ENCODE results near the gene FAM53B. TPM values are rescaled to one million over a fixed set of nuclear protein-coding genes. Genes with fewer than 3 reads are reported as not detected.
"Not testable (repeated sequence)": the region's sequence is repeated elsewhere in the genome, so short reads cannot be mapped to it uniquely, and the experiment has no call there.

FAM53B gene
- total RNA-seq, 2 experiments from 2014 or later: 13.3 to 13.9 TPM

DNA sequence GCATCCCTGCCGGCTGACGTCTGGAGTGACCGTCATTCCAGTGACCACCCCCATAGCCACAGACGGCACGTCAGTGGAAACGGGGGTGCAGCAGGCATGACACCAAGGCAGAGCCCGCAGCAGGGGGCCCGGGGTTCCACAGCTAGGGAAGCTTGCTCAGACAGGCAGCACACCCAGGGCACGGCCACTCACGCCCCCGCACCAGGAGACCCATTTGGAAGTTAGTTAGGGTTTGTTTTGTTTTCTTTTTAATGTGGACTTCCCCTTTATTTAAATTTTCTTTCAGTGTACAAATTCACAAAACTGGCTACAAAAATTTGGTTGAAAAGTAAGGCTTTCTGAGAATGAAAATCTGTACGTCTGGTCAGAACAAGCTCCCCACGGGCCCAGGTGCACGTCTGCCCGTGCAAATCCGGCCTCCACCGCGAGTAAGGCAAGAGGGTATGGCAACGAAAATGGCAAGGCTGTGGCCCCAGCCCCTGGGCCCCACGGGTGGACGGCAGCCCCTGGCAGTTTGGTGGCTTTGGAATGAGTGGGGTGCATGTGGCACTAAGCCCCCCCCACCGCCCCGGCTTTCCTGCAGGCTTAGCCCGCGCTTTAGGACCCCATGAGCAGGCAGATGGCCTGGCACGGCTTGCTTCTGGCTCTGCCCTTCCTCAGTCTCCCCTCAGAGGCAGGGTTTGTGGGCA, 124.2 kb downstream of the FAM53B start:
- intact Hi-C loops (cut with DNase I, micrococcal nuclease): no loop called here
- H3K27me3 Mint-ChIP-seq: peaks cover 2% of the 10 kb centered on the region
- no peak overlapping the region for H3K4me3 Mint-ChIP-seq
- peaks cover 5% of the 10 kb centered on the region for H3K36me3 Mint-ChIP-seq (ENCODE audit: low read depth)
- H3K27ac Mint-ChIP-seq: no peak overlapping the region
- no peak for DNase-seq
- H3K9me3 Mint-ChIP-seq (ENCODE audit: low read depth): no peaks in the 10 kb centered on the region
- ChIA-PET POLR2A (no interaction called here), CTCF (interaction anchor here (0.8 to 1.6 kb wide), 5 partner anchors 8 to 207 kb away, joined by 3 to 5 read pairs (median 3); no protein-coding TSS in a partner anchor)
- no peak for ATAC-seq
- peaks cover 18% of the 10 kb centered on the region for H3K4me1 Mint-ChIP-seq

DNA sequence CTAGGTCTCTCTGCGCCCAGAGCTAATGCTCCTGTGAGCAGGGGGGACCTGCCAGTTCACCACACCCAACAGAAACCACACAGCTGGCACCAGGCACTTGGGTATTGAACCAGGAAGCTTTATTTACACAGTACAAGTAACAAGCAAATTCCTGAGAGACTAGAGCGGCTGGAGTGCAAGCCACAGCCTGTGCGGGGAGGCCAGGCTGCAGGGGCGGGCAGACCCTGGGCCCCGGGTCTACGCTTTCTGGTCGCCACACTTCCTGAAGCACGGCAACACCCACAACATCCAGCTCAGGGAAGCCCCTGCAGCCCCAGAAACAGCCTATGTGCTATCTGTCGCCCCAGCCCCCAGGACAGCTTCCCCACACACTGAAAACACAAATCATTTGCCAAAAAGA, 125.0 kb downstream of the FAM53B start:
- Mint-ChIP-seq H3K4me3 (no peak overlapping the region), H3K4me1 (peaks cover 23% of the 10 kb centered on the region), H3K27me3 (no peaks in the 10 kb centered on the region), H3K9me3 (ENCODE audit: low read depth) (no peaks in the 10 kb centered on the region), H3K36me3 (ENCODE audit: low read depth) (peaks cover 5% of the 10 kb centered on the region), H3K27ac (no peak overlapping the region)
- ChIA-PET POLR2A (interaction anchor here (0.6 kb wide), 1 partner anchor 270 kb away, joined by 8 read pairs; no protein-coding TSS in a partner anchor), CTCF (interaction anchor here (1.0 to 1.3 kb wide), 3 partner anchors 8 to 126 kb away, joined by 3 to 4 read pairs (median 3); no protein-coding TSS in a partner anchor)
- intact Hi-C loops (cut with DNase I, micrococcal nuclease): no loop called here
- DNase-seq (no peak), ATAC-seq (no peak)

DNA sequence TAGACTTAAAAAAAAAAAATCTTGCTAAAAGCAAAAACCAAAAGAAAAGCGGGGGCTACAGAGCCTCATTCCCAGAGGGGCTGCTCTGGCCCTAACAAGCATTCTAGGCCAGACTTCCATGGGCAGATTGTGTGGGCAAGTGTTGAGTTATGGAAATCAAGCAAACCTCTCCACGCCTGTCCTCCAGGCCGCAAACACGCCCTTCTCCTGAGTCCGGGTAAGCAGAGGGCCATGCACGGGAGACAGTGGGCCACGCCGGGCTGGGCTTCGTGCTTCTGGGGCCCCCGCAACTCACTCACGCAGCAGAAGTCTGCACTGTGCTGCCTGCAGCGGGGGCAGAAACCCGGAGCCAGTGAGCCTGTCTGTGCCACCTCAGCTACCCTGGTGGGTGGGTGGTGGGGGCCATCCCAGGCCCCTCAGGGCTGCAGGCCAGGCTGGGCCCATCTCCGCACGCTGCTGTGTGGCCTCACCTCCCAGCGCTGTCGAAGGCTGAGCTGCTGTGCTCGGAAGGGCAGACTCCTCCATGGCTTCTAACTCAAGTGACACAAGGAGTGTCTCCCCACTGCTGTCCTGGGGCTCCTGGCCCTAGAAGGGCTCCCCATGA, 125.6 kb downstream of the FAM53B start:
- DNase-seq (no peak), ATAC-seq (no peak)
- intact Hi-C loops (cut with DNase I, micrococcal nuclease): no loop called here
- Mint-ChIP-seq H3K27ac (no peak overlapping the region), H3K27me3 (no peaks in the 10 kb centered on the region), H3K4me1 (peaks cover 27% of the 10 kb centered on the region), H3K9me3 (ENCODE audit: low read depth) (no peaks in the 10 kb centered on the region), H3K4me3 (no peak overlapping the region), H3K36me3 (ENCODE audit: low read depth) (peaks cover 2% of the 10 kb centered on the region)
- POLR2A ChIA-PET: interaction anchor here (0.6 kb wide), 1 partner anchor 270 kb away, joined by 8 read pairs; no protein-coding TSS in a partner anchor
- CTCF ChIA-PET: interaction anchor here (1.0 to 1.3 kb wide), 3 partner anchors 9 to 127 kb away, joined by 3 to 4 read pairs (median 3); no protein-coding TSS in a partner anchor

DNA sequence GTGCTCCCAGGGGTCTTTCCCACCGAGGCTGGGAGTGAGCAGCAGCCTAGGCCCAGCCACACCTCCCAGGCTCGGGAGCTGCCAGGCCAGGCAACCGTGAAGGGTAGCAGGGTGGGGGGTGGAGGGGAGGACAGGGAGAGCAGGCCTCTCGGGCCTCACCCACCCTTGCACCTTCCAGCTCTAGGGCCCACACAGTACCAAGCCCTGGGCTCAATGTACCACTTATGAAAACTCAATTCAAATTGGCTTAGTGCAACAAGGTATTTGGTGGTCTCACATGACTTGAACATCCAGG, 127.4 kb downstream of the FAM53B start:
- ChIA-PET POLR2A (no interaction called here), CTCF (interaction anchor here (0.5 kb wide), 1 partner anchor 1146 kb away, joined by 3 read pairs; no protein-coding TSS in a partner anchor)
- Mint-ChIP-seq H3K4me3 (no peak overlapping the region), H3K36me3 (ENCODE audit: low read depth) (no peaks in the 10 kb centered on the region), H3K27me3 (no peaks in the 10 kb centered on the region), H3K4me1 (peaks cover 39% of the 10 kb centered on the region), H3K9me3 (ENCODE audit: low read depth) (no peaks in the 10 kb centered on the region), H3K27ac (no peak overlapping the region)
- no peak for ATAC-seq
- no peak for DNase-seq
- intact Hi-C loops (cut with DNase I, micrococcal nuclease): no loop called here

DNA sequence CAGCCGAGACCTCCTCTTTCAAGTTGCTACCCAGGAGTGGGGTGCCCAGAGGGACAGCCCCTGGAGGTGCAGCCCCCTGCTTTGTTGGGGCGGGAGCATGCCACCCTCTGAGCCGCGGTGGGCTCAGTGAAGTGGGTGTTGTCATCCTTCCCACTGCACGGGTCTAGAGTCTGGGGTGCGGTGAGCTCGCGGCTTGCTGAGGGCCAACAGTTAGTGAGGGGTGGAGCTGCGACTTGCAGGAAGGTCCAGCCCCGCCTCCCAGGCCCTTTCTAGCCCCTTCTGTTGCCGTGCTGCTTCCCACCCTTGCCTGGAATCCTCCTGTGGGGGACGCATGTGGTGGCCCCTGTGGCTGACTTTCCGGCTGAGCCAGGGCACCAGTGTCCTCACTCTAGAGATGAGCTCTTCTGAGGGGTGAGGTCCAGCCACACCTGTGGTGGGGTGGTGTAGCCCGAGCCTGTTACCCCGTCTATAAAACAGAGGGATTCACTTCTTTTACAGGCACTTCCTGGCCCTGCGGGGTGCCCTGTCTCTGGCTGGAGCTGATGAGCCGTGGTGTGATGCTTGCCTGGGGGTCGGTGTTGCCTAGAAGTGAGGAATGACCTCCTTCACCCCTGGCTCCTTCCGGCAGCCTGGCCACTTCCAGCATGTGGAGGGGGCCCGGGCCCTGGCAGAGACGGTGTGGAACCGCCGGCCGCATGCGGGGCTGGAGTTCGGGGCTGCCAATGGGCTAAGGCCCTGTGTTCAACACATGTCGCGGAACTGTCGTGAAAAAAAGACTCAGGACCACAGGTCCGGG, 127.9 kb downstream of the FAM53B start:
- POLR2A ChIA-PET: no interaction called here

DNA sequence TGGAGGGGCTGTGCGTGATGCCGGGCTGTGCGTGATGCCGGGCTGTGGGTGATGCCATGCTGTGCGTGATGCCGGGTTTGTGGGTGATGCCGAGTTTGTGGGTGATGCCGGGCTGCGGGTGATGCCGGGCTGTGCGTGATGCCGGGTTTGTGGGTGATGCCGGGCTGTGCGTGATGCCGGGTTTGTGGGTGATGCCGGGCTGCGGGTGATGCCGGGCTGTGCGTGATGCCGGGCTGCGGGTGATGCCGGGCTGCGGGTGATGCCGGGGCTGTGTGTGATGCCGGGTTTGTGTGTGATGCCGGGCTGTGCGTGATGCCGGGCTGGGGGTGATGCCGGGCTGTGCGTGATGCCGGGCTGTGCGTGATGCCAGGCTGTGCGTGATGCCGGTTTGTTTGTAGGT, 128.9 kb downstream of the FAM53B start:
- ATAC-seq (no peak), DNase-seq (no peak)
- no peaks in the 10 kb centered on the region for H3K9me3 Mint-ChIP-seq (ENCODE audit: low read depth)
- no peaks in the 10 kb centered on the region for H3K36me3 Mint-ChIP-seq (ENCODE audit: low read depth)
- H3K4me3 Mint-ChIP-seq: no peak overlapping the region
- no peak overlapping the region for H3K27ac Mint-ChIP-seq
- intact Hi-C loops (cut with DNase I, micrococcal nuclease): no loop called here
- H3K27me3 Mint-ChIP-seq: no peaks in the 10 kb centered on the region
- H3K4me1 Mint-ChIP-seq: peaks cover 46% of the 10 kb centered on the region
- POLR2A ChIA-PET: no interaction called here
- CTCF ChIA-PET: no interaction called here

More for the DNA sequence above, 127.9 kb downstream of the FAM53B start:
- DNase-seq (no peak), ATAC-seq (no peak)
- CTCF ChIA-PET: interaction anchor here (0.5 kb wide), 1 partner anchor 1146 kb away, joined by 3 read pairs; no protein-coding TSS in a partner anchor
- H3K36me3 Mint-ChIP-seq (ENCODE audit: low read depth): no peaks in the 10 kb centered on the region
- peaks cover 43% of the 10 kb centered on the region for H3K4me1 Mint-ChIP-seq
- H3K9me3 Mint-ChIP-seq (ENCODE audit: low read depth): no peaks in the 10 kb centered on the region
- H3K4me3 Mint-ChIP-seq: no peak overlapping the region
- intact Hi-C loops (cut with DNase I, micrococcal nuclease): no loop called here
- no peaks in the 10 kb centered on the region for H3K27me3 Mint-ChIP-seq
- H3K27ac Mint-ChIP-seq: no peak overlapping the region

DNA sequence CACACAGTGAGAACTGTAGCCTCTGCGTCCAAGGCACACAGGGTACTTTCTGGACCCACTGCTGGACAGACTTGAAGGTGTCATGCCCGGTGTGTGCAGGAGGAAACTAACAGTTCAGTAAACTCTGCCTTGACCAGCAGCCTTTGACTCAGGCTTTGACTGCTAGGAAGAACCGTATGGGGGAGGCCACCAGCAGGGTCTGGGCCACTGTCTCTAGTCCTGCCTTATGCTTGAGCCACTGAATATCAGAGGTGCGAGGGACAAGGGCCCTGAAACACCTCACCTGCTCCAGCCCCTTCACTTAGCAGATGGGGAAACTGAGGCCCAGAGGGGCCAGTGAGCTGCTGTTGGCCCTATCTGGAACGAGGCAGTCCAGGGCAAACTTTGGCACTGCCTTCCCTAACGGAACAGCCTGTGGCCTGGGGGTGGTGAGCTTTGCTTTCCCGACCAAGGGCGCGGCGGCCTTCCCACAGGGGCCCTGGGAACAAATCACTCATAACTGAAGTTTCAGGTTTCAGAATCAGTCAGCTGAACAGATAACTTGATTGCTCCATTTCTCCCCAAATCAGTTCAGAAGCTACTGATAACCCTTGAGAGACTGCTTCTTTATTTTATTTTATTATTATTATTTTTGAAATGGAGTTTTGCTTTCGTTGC, 130.0 kb downstream of the FAM53B start:
- POLR2A ChIA-PET: interaction anchor here (1.0 kb wide), 1 partner anchor 104 kb away, joined by 4 read pairs; no protein-coding TSS in a partner anchor
- intact Hi-C loops (cut with DNase I, micrococcal nuclease): loop anchor here (1.0 to 5.0 kb wide), 3 partner anchors 74 to 130 kb away; partner anchors contain the start of gene FAM53B (in 2 of the 2)
- Mint-ChIP-seq H3K9me3 (ENCODE audit: low read depth) (no peaks in the 10 kb centered on the region), H3K4me1 (peaks cover 41% of the 10 kb centered on the region), H3K27me3 (no peaks in the 10 kb centered on the region), H3K27ac (no peak overlapping the region), H3K4me3 (no peak overlapping the region), H3K36me3 (ENCODE audit: low read depth) (no peaks in the 10 kb centered on the region)
- ATAC-seq (peak; percentile 52), DNase-seq (peak; percentile 74)
- CTCF ChIA-PET: interaction anchor here (0.5 to 1.7 kb wide), 9 partner anchors 10 to 131 kb away, joined by 3 to 6 read pairs (median 3); no protein-coding TSS in a partner anchor

DNA sequence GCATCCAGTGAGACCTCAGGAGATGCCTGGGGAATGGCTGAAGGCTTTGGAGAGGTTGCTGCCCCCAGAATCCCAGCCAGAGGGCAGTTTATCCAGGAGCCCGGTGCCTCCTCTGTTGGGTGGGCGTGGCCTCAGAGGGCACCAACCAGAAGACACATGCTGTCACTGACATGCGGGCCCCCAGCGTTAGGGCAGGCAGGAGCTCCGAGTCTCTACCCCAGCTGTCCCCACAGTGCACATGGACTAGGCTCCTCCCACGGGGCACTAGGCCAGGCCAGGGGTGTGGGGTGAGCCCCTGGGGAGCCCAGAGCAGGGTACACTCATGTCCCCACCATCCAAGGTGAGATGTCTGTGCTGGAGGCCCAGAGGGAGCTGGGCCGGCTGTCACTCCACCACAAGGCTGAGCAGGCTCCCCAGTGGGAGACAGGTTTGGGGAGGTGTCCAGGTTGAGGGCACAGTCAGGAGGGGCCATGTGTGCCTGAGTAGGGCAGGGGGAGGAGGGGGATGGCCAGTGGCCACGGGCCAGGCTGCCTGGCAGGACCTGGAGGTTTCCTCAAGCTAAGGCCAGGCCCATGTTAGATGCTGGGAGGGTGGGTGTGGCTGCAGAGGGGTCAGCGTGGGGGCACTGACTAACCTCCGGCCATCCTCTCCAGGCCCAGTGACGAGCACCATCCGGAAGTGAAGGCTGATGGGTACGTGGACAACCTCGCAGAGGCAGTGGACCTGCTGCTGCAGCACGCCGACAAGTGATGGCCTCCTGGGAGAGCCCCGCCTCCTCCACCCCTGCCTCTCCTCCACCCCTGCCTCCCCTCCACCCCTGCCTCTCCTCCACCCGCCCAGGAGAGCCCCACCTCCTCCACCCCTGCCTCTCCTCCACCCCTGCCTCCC, 131.3 kb downstream of the FAM53B start:
- intact Hi-C loops (cut with DNase I, micrococcal nuclease): loop anchor here in 1 of 2 experiments (5.0 kb wide), 1 partner anchor 129 kb away; the partner anchor contains the start of gene FAM53B
- Mint-ChIP-seq H3K27ac (no peak overlapping the region), H3K4me3 (no peak overlapping the region), H3K9me3 (ENCODE audit: low read depth) (no peaks in the 10 kb centered on the region), H3K27me3 (no peaks in the 10 kb centered on the region), H3K4me1 (peaks cover 36% of the 10 kb centered on the region), H3K36me3 (ENCODE audit: low read depth) (no peaks in the 10 kb centered on the region)
- DNase-seq (peak; percentile 43), ATAC-seq (peak; percentile 30)
- CTCF ChIA-PET: interaction anchor here (0.5 to 1.7 kb wide), 5 partner anchors 30 to 129 kb away, joined by 3 to 6 read pairs (median 3); no protein-coding TSS in a partner anchor
- POLR2A ChIA-PET: no interaction called here

DNA sequence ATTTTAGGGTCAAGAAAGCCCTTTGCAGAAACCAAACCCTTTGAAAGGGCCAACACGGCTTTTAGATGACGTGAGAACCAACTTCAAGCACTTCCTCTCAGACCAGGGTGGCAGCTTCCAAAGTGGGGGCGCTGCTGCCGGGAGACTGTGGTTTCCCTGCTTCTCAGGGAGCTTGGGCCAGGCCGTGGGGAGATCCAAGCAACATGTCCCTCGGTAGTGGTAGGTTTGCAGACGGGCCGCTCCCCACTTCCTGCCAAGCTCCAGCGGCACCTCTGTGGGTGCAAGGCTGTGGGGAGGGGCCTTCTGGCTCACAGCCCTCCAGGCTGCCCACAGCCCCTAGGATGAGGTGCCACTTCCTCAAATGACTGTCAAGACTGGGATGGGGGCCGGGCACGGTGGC, 132.4 kb downstream of the FAM53B start:
- H3K9me3 Mint-ChIP-seq (ENCODE audit: low read depth): no peaks in the 10 kb centered on the region
- ATAC-seq (peak; percentile 46), DNase-seq (peak; percentile 57)
- ChIA-PET CTCF (interaction anchor here (1.4 kb wide), 1 partner anchor 36 kb away, joined by 4 read pairs; no protein-coding TSS in a partner anchor), POLR2A (no interaction called here)
- intact Hi-C loops (cut with DNase I, micrococcal nuclease): loop anchor here in 1 of 2 experiments (5.0 kb wide), 1 partner anchor 131 kb away; the partner anchor contains the start of gene FAM53B
- peaks cover 35% of the 10 kb centered on the region for H3K4me1 Mint-ChIP-seq
- no peak overlapping the region for H3K4me3 Mint-ChIP-seq
- H3K36me3 Mint-ChIP-seq (ENCODE audit: low read depth): no peaks in the 10 kb centered on the region
- H3K27me3 Mint-ChIP-seq: no peaks in the 10 kb centered on the region
- H3K27ac Mint-ChIP-seq: no peak overlapping the region

DNA sequence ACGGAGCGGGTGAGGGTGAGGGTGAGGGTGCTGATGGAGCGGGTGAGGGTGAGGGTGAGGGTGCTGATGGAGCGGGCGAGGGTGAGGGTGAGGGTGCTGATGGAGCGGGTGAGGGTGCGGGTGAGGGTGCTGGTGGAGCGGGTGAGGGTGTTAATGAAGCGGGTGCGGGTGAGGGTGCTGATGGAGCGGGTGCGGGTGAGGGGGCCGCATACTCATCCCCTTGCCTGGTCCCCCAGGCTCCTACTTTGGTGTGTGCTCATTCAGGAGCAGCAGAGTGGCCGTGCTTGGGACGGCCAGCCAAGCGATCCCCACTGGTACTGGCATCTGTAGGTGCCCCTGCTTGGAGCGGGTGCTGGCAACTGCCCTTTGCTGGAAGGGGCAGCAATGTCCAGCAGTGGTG, 133.3 kb downstream of the FAM53B start:
- H3K4me3 Mint-ChIP-seq; POLR2A ChIA-PET; H3K27ac Mint-ChIP-seq; DNase-seq; H3K27me3 Mint-ChIP-seq; H3K36me3 Mint-ChIP-seq (ENCODE audit: low read depth); H3K9me3 Mint-ChIP-seq (ENCODE audit: low read depth); ATAC-seq: not testable (repeated sequence)
- intact Hi-C loops (cut with DNase I, micrococcal nuclease): loop anchor here in 1 of 2 experiments (5.0 kb wide), 1 partner anchor 131 kb away; the partner anchor contains the start of gene FAM53B
- peaks cover 35% of the 10 kb centered on the region for H3K4me1 Mint-ChIP-seq
- CTCF ChIA-PET: interaction anchor here (1.4 kb wide), 1 partner anchor 37 kb away, joined by 4 read pairs; no protein-coding TSS in a partner anchor
